ENCODE data around the gene SPEM3. TPM values are rescaled to one million over a fixed set of nuclear protein-coding genes. Genes with fewer than 3 reads are reported as not detected.

SPEM3 gene
- total RNA-seq, 4 donors from 2014 or later, result not detected

- H3K27me3 ChIP-seq, result peaks cover 0 to 68% of the 10 kb centered on the region in 2 donors
- no peaks in the 10 kb centered on the region for H3K36me3 ChIP-seq
- TF ChIP-seq CTCF (IDR thresholded peaks at IDR 0.05) (no peak), POLR2A (IDR thresholded peaks at IDR 0.05) (no peak), EP300 (IDR thresholded peaks at IDR 0.05) (no peak)
- WGBS, 2 donors, result 43 to 51% methylated on average over 11 of the region's 11 CpGs
- H3K4me3 ChIP-seq, result peak overlapping the region in 3 of 4 donors; percentile 19 to 51 (median 21)
- H3K27ac ChIP-seq, result peak overlapping the region in 1 of 4 donors; percentile 70
- no peak for DNase-seq (ENCODE audit: low spot score in 2 of 2)
- peaks cover 0 to 63% (median 36%) of the 10 kb centered on the region in 4 donors for H3K4me1 ChIP-seq
- no peaks in the 10 kb centered on the region for H3K9me3 ChIP-seq
Observed at GRCh38 chr17:7438656-7439460, 10.2 kb downstream of the SPEM3 start.

GRCh38 chr17:7439462-7440112, 10.9 kb downstream of the SPEM3 start, which contains the start of gene FGF11:
Gene FGF11 (plus strand): TSS chr17:7439512. CDS start chr17:7439621, 109 bp downstream.
- peak within 1 kb of the TSS in 2 of 4 donors; percentile 25 to 70 for H3K27ac ChIP-seq
- WGBS, 2 donors, result 1 to 3% methylated on average over 13 to 23 of the region's 50 CpGs
- DNase-seq (ENCODE audit: low spot score in 2 of 2), result no peak
- H3K4me1 ChIP-seq, result peaks cover 0 to 65% (median 36%) of the 10 kb centered on the region in 4 donors
- H3K36me3 ChIP-seq, result no peaks in the 10 kb centered on the region
- H3K4me3 ChIP-seq, result peak within 1 kb of the TSS; percentile 8 to 51 (median 28)
- TF ChIP-seq EP300 (IDR thresholded peaks at IDR 0.05) (no peak), CTCF (IDR thresholded peaks at IDR 0.05) (no peak), POLR2A (IDR thresholded peaks at IDR 0.05) (no peak)
- no peaks in the 10 kb centered on the region for H3K9me3 ChIP-seq
- H3K27me3 ChIP-seq, result peaks cover 0 to 71% of the 10 kb centered on the region in 2 donors

DNA sequence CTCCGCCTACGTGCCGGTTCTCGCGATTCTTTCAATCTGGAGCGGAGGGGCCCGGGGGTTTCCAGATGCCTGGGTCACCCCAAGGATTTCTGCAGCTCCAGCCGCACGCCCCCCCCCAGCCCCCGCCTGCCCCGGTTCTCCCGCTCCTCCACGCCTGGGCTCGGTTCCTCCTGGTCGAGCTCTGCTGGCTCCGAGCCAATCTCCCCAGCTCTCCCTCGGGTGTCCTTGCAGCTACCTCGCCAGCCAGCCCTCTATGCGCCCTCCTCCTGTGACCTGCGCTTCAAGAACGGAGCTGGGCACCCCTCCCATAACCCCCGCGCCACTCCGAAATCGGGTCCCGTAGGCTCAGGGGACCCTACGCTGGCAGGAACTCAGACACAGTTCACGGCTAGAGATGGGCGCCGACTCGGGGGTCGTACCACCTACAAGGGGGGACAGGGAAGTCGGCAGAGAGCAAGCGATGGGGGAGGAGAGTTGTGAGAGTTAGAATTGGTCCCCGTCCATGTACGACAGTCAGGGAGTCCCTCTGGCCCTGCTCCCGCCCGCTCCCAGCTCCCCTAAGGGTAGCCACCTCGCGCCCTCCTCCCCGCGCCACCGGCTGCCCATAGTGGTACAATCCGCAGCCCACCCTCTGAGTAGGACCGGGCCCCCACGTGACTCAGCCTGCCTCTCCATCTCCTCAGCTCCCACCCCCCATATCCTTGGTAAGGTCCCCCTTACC, 11.6 kb downstream of the SPEM3 start:
- peak overlapping the region in 2 of 4 donors; percentile 2 to 25 for H3K27ac ChIP-seq
- peaks cover 0 to 68% (median 38%) of the 10 kb centered on the region in 4 donors for H3K4me1 ChIP-seq
- DNase-seq (ENCODE audit: low spot score in 2 of 2), result no peak

DNA sequence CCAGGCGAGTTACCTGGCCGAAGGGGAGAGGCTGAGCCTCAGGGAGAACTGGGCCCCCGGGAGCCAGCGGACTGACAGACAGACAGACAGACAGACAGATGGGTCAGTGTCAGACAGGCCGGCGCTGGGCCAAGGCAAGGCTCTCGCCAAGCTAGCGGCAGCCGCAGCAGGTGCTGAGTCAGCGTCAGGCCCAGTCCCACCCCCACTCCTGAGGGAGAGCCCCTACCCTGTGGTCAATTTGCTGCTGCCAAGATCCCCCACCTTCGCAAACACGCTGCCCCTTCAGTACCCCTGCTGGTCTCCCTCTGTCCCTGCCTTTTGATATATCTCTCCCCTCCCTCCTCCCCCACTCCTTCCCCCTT, 12.2 kb downstream of the SPEM3 start:
- Histone ChIP-seq H3K4me1 (peaks cover 0 to 68% (median 40%) of the 10 kb centered on the region in 4 donors), H3K4me3 (no peak overlapping the region), H3K27me3 (peaks cover 0 to 81% of the 10 kb centered on the region in 2 donors)

More for the DNA sequence above, 11.6 kb downstream of the SPEM3 start:
- Histone ChIP-seq H3K9me3 (no peaks in the 10 kb centered on the region), H3K27me3 (peaks cover 0 to 78% of the 10 kb centered on the region in 2 donors), H3K36me3 (no peaks in the 10 kb centered on the region), H3K4me3 (peak overlapping the region; percentile 7 to 41 (median 28))
- 2 to 3% methylated on average over 41 to 44 of the region's 46 CpGs for WGBS, 2 donors
- TF ChIP-seq EP300 (IDR thresholded peaks at IDR 0.05) (no peak), CTCF (IDR thresholded peaks at IDR 0.05) (no peak), POLR2A (IDR thresholded peaks at IDR 0.05) (no peak)

More for the DNA sequence above, 12.2 kb downstream of the SPEM3 start:
- TF ChIP-seq CTCF (IDR thresholded peaks at IDR 0.05) (no peak), POLR2A (IDR thresholded peaks at IDR 0.05) (no peak), EP300 (IDR thresholded peaks at IDR 0.05) (no peak)
- Histone ChIP-seq H3K9me3 (no peaks in the 10 kb centered on the region), H3K36me3 (no peaks in the 10 kb centered on the region), H3K27ac (peak overlapping the region in 1 of 4 donors; percentile 2)
- 7 to 16% methylated on average over 10 to 12 of the region's 12 CpGs for WGBS, 2 donors
- no peak for DNase-seq (ENCODE audit: low spot score in 2 of 2)
